ENCODE measurements around the gene PROX1.

The PROX1 gene

GRCh38 chr1:214044438-214045214 lies 56.9 kb downstream of the PROX1 start:
- no peak overlapping the region for H3K27ac ChIP-seq
- H3K36me3 ChIP-seq = no peaks in the 10 kb centered on the region
- no peaks in the 10 kb centered on the region for H3K9me3 ChIP-seq
- TF ChIP-seq CTCF (IDR thresholded peaks at IDR 0.05) = no peak
- no peaks in the 10 kb centered on the region for H3K27me3 ChIP-seq
- H3K4me1 ChIP-seq (ENCODE audit: control insufficient read depth in 1 of 2, insufficient read depth in 1 of 2, low read depth in 1 of 2, low read length in 1 of 2) = no peaks in the 10 kb centered on the region
- H3K4me3 ChIP-seq (ENCODE audit: low read depth in 1 of 2, low read length in 1 of 2) = no peak overlapping the region

GRCh38 chr1:214050513-214051401 lies 63.0 kb downstream of the PROX1 start:
- no peaks in the 10 kb centered on the region for H3K36me3 ChIP-seq
- H3K27me3 ChIP-seq = no peaks in the 10 kb centered on the region
- H3K9me3 ChIP-seq = no peaks in the 10 kb centered on the region
- H3K4me3 ChIP-seq (ENCODE audit: low read depth in 1 of 2, low read length in 1 of 2) = no peak overlapping the region
- TF ChIP-seq CTCF (IDR thresholded peaks at IDR 0.05) = no peak
- H3K27ac ChIP-seq = no peak overlapping the region
- H3K4me1 ChIP-seq (ENCODE audit: control insufficient read depth in 1 of 2, insufficient read depth in 1 of 2, low read depth in 1 of 2, low read length in 1 of 2) = no peaks in the 10 kb centered on the region

- no peaks in the 10 kb centered on the region for H3K27me3 ChIP-seq
- no peaks in the 10 kb centered on the region for H3K36me3 ChIP-seq
- H3K27ac ChIP-seq = no peak overlapping the region
- no peaks in the 10 kb centered on the region for H3K4me1 ChIP-seq (ENCODE audit: control insufficient read depth in 1 of 2, insufficient read depth in 1 of 2, low read depth in 1 of 2, low read length in 1 of 2)
- H3K9me3 ChIP-seq = no peaks in the 10 kb centered on the region
- no peak overlapping the region for H3K4me3 ChIP-seq (ENCODE audit: low read depth in 1 of 2, low read length in 1 of 2)
- TF ChIP-seq CTCF (IDR thresholded peaks at IDR 0.05) = no peak
Measured at GRCh38 chr1:214051786-214052185, 64.0 kb downstream of the PROX1 start.

GRCh38 chr1:214058076-214058475 lies 70.3 kb downstream of the PROX1 start:
- Histone ChIP-seq H3K36me3 (no peaks in the 10 kb centered on the region), H3K4me1 (ENCODE audit: control insufficient read depth in 1 of 2, insufficient read depth in 1 of 2, low read depth in 1 of 2, low read length in 1 of 2) (no peaks in the 10 kb centered on the region), H3K27ac (no peak overlapping the region), H3K4me3 (ENCODE audit: low read depth in 1 of 2, low read length in 1 of 2) (no peak overlapping the region), H3K27me3 (no peaks in the 10 kb centered on the region), H3K9me3 (no peaks in the 10 kb centered on the region)
- TF ChIP-seq CTCF (IDR thresholded peaks at IDR 0.05) = no peak

- H3K4me1 ChIP-seq (ENCODE audit: control insufficient read depth in 1 of 2, insufficient read depth in 1 of 2, low read depth in 1 of 2, low read length in 1 of 2) = no peaks in the 10 kb centered on the region
- H3K4me3 ChIP-seq (ENCODE audit: low read depth in 1 of 2, low read length in 1 of 2) = no peak overlapping the region
- no peak for TF ChIP-seq CTCF (IDR thresholded peaks at IDR 0.05)
- H3K36me3 ChIP-seq = no peaks in the 10 kb centered on the region
- H3K27ac ChIP-seq = no peak overlapping the region
- no peaks in the 10 kb centered on the region for H3K27me3 ChIP-seq
- no peaks in the 10 kb centered on the region for H3K9me3 ChIP-seq
Measured at GRCh38 chr1:214066190-214066589, 78.4 kb downstream of the PROX1 start.
